ENCODE results near the gene RFX4. TPM values are rescaled to one million over a fixed set of nuclear protein-coding genes. Genes with fewer than 3 reads are reported as not detected.

Gene RFX4
- total and polyA plus RNA-seq, 2 donors (not counting 1 experiment from before 2014, with no cell fraction given), result not detected

DNA sequence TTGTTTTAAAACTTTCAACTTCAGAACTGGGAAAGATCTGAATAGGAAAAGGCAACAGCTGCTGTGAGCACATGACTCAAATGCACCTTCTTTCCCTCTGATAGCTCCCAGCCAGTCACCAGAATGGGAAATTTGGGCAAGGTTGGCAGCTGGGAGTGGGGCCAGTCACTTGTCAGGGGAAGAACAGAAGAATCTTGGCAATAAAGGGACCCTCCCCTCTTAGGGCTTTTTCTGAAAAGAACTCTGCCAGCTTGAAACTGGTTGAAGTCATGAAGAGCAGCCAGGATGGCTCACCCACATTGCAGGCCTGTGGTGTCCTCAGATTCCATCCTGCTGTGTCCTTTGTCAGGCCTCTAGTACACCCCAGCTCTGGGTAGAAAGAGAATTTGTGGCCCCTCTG lies 181.4 kb downstream of the RFX4 start:
- Histone ChIP-seq H3K4me1 (ENCODE audit: control insufficient read depth, extremely low read depth, insufficient read depth, low read length) (no peaks in the 10 kb centered on the region), H2AFZ (ENCODE audit: low read length) (no peak overlapping the region), H3K36me3 (ENCODE audit: control insufficient read depth, insufficient read depth, low read length) (no peaks in the 10 kb centered on the region), H3K4me3 (replicated peaks in 1 of 4; ENCODE audit: control extremely low read depth in 1 of 4, insufficient read depth in 1 of 4, low read depth in 3 of 4, low read length in 4 of 4) (no peak overlapping the region), H3K27ac (ENCODE audit: insufficient read depth, low read length) (no peak overlapping the region), H3K4me2 (ENCODE audit: extremely low read depth, insufficient read depth, low read length) (no peak overlapping the region), H3K79me2 (ENCODE audit: control insufficient read depth, insufficient read depth, low read length) (no peaks in the 10 kb centered on the region), H3K9me3 (ENCODE audit: control insufficient read depth, insufficient read depth, low read depth, low read length) (no peaks in the 10 kb centered on the region), H3K9ac (ENCODE audit: insufficient read depth, low read length) (no peak overlapping the region), H4K20me1 (ENCODE audit: control insufficient read depth, extremely low read depth, insufficient read depth, low read length) (no peaks in the 10 kb centered on the region), H3K27me3 (ENCODE audit: control insufficient read depth, insufficient read depth, low read length) (no peaks in the 10 kb centered on the region)
- no peak for DNase-seq (ENCODE audit: low read depth in 2 of 2)
- no peak for TF ChIP-seq EZH2 (IDR thresholded peaks at IDR 0.05; ENCODE audit: low read length, missing control alignments)
- TF ChIP-seq, protein P1, sequence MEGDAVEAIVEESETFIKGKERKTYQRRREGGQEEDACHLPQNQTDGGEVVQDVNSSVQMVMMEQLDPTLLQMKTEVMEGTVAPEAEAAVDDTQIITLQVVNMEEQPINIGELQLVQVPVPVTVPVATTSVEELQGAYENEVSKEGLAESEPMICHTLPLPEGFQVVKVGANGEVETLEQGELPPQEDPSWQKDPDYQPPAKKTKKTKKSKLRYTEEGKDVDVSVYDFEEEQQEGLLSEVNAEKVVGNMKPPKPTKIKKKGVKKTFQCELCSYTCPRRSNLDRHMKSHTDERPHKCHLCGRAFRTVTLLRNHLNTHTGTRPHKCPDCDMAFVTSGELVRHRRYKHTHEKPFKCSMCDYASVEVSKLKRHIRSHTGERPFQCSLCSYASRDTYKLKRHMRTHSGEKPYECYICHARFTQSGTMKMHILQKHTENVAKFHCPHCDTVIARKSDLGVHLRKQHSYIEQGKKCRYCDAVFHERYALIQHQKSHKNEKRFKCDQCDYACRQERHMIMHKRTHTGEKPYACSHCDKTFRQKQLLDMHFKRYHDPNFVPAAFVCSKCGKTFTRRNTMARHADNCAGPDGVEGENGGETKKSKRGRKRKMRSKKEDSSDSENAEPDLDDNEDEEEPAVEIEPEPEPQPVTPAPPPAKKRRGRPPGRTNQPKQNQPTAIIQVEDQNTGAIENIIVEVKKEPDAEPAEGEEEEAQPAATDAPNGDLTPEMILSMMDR (conservative IDR thresholded peaks at IDR 0.05 in 1 of 2, IDR thresholded peaks at IDR 0.05 in 1 of 2; ENCODE audit: low read depth in 1 of 2, low read length in 2 of 2), result no peak

DNA sequence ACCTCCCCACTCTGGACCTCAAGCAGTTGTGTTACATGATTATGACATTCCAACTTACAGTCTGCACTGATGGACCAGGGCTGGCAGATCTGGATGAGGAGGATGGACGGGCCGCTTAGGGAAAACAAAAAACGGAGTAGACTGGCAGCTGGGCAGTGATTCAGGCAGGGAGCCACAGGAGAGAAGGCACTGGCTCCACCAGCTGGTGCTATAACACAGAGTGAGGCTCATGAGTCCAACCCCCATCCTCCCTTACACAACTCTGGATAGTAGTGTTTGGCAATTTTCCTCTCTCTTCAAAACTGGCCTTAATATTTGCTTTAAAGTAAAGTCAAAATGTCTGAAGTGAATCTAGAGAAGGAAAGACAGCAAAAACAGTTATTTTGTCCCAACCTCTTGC lies 181.9 kb downstream of the RFX4 start:
- TF ChIP-seq, protein P1 (conservative IDR thresholded peaks at IDR 0.05 in 1 of 2, IDR thresholded peaks at IDR 0.05 in 1 of 2; ENCODE audit: low read depth in 1 of 2, low read length in 2 of 2), result peak in 1 of 2 donors; percentile 28
- no peak for TF ChIP-seq EZH2 (IDR thresholded peaks at IDR 0.05; ENCODE audit: low read length, missing control alignments)
- Histone ChIP-seq H3K27ac (ENCODE audit: insufficient read depth, low read length) (no peak overlapping the region), H3K4me3 (replicated peaks in 1 of 4; ENCODE audit: control extremely low read depth in 1 of 4, insufficient read depth in 1 of 4, low read depth in 3 of 4, low read length in 4 of 4) (no peak overlapping the region), H3K79me2 (ENCODE audit: control insufficient read depth, insufficient read depth, low read length) (no peaks in the 10 kb centered on the region), H3K4me1 (ENCODE audit: control insufficient read depth, extremely low read depth, insufficient read depth, low read length) (no peaks in the 10 kb centered on the region), H3K9ac (ENCODE audit: insufficient read depth, low read length) (no peak overlapping the region), H2AFZ (ENCODE audit: low read length) (no peak overlapping the region), H3K27me3 (ENCODE audit: control insufficient read depth, insufficient read depth, low read length) (no peaks in the 10 kb centered on the region), H4K20me1 (ENCODE audit: control insufficient read depth, extremely low read depth, insufficient read depth, low read length) (no peaks in the 10 kb centered on the region), H3K4me2 (ENCODE audit: extremely low read depth, insufficient read depth, low read length) (no peak overlapping the region), H3K9me3 (ENCODE audit: control insufficient read depth, insufficient read depth, low read depth, low read length) (no peaks in the 10 kb centered on the region), H3K36me3 (ENCODE audit: control insufficient read depth, insufficient read depth, low read length) (no peaks in the 10 kb centered on the region)
- DNase-seq (ENCODE audit: low read depth in 2 of 2), result peak in 1 of 2 donors; percentile 56

DNA sequence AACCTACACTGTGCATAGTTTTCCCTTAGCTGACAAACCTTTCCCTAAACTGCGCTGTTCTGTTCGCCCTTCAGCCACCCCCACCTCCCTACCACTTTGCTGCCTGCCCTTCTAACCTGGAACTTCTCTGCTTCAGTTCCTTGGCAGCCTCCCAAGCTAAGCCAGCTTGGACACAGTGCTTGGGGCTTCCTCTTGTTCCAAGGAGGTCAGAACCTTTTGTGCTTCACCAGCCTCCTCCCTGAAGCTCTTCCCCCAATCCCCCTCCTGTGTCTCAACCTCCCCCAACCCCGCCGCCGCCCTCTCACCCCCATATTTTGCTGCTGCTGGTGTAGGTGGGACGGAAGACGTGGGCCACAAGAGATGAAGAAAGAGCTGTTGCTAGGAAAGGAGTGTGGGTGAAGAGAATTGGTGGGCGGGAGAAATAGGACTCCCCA lies 183.6 kb downstream of the RFX4 start:
- H3K9ac ChIP-seq (ENCODE audit: insufficient read depth, low read length), result no peak overlapping the region
- H3K4me3 ChIP-seq (replicated peaks in 1 of 4; ENCODE audit: control extremely low read depth in 1 of 4, insufficient read depth in 1 of 4, low read depth in 3 of 4, low read length in 4 of 4), result no peak overlapping the region
- no peak overlapping the region for H3K4me2 ChIP-seq (ENCODE audit: extremely low read depth, insufficient read depth, low read length)
- no peaks in the 10 kb centered on the region for H3K36me3 ChIP-seq (ENCODE audit: control insufficient read depth, insufficient read depth, low read length)
- H4K20me1 ChIP-seq (ENCODE audit: control insufficient read depth, extremely low read depth, insufficient read depth, low read length), result no peaks in the 10 kb centered on the region
- DNase-seq (ENCODE audit: low read depth in 2 of 2), result peak; percentile 16 to 64
- H3K79me2 ChIP-seq (ENCODE audit: control insufficient read depth, insufficient read depth, low read length), result no peaks in the 10 kb centered on the region
- no peaks in the 10 kb centered on the region for H3K4me1 ChIP-seq (ENCODE audit: control insufficient read depth, extremely low read depth, insufficient read depth, low read length)
- H3K9me3 ChIP-seq (ENCODE audit: control insufficient read depth, insufficient read depth, low read depth, low read length), result no peaks in the 10 kb centered on the region
- H3K27ac ChIP-seq (ENCODE audit: insufficient read depth, low read length), result no peak overlapping the region
- no peak for TF ChIP-seq EZH2 (IDR thresholded peaks at IDR 0.05; ENCODE audit: low read length, missing control alignments)
- TF ChIP-seq, protein P1 (conservative IDR thresholded peaks at IDR 0.05 in 1 of 2, IDR thresholded peaks at IDR 0.05 in 1 of 2; ENCODE audit: low read depth in 1 of 2, low read length in 2 of 2), result no peak
- H3K27me3 ChIP-seq (ENCODE audit: control insufficient read depth, insufficient read depth, low read length), result no peaks in the 10 kb centered on the region
- no peak overlapping the region for H2AFZ ChIP-seq (ENCODE audit: low read length)
